GM12801 (cell line): ENCODE results near the gene NRCAM.

ENCODE experiments used
- TF ChIP-seq, protein P1 (sequence below): IDR thresholded peaks from one replicate; pipeline ENCODE4 v1.5.1; 2011; ENCODE audit warnings: control low read depth; ENCODE audit not compliant: insufficient read length; ENCODE audit errors: extremely low read depth

NRCAM gene

DNA sequence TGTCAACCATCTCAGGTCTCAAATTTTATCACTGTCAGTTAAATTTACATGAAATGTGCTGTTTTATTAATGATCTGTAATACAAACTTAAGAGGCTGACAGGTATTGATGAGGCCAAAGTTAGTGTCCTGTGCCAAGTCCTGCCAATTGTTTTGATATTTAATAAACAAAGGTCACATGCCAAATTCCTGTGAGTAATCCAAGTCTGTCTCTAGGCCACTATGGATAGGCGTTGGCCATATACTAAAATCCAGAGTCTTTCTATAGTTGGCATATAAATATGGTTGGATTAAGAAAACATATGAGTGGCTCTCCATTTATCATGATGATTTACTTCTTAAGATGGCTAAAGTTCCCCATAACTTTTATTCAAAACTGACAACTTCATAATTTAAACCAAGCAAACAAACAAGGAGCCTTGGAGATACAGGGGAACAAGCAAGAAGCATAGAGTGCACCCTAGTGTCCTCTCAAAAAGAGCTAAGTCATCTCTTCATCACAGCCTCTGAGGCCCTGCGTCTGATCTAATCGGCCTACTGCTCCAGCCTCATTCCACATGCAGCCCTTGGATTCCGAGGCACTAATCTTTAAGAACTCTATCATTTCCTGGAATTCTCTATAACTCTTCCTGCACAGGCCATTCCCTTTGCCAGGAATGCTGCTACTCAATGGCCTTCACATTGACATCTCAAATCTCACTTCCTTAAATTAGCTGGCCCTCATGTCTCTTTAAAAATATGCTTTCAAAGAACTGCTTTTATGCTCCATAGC lies 32.7 kb upstream of the NRCAM start:
- TF ChIP-seq, protein P1, sequence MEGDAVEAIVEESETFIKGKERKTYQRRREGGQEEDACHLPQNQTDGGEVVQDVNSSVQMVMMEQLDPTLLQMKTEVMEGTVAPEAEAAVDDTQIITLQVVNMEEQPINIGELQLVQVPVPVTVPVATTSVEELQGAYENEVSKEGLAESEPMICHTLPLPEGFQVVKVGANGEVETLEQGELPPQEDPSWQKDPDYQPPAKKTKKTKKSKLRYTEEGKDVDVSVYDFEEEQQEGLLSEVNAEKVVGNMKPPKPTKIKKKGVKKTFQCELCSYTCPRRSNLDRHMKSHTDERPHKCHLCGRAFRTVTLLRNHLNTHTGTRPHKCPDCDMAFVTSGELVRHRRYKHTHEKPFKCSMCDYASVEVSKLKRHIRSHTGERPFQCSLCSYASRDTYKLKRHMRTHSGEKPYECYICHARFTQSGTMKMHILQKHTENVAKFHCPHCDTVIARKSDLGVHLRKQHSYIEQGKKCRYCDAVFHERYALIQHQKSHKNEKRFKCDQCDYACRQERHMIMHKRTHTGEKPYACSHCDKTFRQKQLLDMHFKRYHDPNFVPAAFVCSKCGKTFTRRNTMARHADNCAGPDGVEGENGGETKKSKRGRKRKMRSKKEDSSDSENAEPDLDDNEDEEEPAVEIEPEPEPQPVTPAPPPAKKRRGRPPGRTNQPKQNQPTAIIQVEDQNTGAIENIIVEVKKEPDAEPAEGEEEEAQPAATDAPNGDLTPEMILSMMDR = no peak

DNA sequence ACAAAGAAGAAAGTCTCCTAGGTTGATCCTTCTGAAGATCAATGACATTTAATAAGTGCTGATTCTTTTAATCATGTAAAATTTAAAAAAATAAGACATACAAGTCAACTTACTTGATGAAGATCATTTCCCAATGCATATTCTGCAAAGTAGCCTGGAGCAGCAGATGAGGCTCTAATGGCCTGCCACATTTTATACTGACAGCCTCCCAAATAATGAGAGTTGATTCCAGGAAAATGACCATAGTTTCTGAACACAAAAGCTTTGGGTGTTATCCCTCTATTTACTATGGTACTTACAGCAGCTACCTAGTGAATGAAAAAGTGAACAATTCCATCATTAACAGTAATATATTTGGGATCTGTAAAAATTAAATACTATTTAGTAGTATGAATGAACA lies 31.4 kb upstream of the NRCAM start:
- TF ChIP-seq, protein P1 = no peak

DNA sequence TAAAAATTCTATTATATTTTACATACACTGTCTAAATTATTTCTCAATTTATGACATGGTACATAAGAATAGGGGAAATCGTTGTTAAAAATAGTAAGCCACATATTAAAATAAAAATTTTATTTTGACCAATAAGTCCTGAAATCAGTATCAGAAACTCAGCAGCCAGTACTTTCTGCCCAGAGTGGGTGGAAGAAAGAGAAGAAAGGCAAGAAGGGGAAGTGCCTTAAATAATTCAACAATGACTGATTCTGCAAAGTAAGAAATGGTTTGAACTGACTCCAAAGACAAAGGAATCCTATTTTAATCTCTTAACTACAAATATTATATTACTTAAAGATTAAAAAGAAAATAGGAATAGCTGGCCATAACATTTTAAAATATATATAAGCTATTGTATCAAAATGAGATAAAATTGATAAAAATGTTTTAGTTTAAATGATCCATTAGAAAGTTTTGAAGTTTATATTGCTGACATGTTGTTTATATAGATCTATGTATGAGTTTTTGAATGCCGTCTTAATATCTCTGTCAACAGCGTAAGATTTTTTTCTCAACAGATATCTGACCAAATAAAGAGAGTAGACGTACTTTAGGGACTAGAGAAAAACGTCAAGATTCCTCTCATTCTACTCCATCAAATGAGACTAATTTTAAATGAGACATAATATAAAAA lies 30.2 kb upstream of the NRCAM start:
- TF ChIP-seq, protein P1 = no peak

DNA sequence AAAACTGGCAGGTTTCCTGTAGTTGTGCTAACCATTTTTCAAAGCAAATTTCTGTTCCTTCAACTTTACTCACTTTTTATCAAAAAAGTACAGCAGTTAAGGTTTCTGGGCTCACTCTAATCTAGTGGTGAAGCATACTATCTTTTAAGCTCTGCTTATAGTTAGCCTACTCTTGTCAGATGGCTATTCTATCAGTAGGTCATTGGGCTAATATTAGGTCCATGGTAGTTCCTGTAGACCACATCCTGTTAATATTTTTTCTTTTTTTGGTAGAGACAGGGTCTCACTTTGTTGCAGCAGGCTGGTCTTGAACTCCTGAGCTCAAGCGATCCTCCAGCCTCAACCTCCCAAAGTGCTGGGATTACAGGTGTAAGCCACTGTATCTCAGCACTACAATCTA lies 27.9 kb upstream of the NRCAM start:
- TF ChIP-seq, protein P1 = no peak

DNA sequence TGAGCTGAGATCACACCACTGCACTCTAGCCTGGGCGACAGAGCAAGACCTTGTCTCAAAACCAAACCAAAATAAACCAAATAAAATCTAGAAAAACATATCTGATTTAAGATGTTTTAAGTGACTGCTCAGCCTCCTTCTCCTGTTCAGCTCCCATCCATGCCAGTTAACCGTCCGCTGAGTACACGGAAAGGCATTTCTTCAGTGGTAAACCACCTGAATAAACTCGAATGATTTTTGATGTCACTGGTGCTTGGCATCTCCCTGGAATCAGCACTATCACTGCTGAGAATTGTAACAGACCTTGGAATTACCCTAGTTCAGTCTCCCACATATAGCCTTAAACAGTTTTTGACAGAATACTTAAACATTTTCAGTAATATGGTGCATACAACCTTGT lies 24.1 kb upstream of the NRCAM start:
- TF ChIP-seq, protein P1 = no peak

DNA sequence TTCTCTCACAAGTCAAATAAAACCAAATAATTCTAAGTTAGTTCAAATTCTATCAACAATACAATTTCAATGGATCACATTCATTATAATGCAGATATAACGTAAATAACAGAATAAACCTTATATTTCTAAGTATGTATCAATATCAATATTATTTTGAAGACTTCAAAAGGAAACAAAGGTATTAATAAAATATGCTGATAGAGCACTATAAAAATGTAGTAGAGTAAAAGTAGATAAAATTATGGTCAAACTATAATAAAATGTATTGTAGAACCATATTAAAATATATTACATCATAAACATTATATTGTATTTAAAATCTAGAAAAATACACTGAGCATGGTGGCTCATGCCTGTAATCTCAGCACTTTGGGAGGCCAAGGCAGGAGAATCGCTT lies 23.5 kb upstream of the NRCAM start:
- TF ChIP-seq, protein P1 = no peak

DNA sequence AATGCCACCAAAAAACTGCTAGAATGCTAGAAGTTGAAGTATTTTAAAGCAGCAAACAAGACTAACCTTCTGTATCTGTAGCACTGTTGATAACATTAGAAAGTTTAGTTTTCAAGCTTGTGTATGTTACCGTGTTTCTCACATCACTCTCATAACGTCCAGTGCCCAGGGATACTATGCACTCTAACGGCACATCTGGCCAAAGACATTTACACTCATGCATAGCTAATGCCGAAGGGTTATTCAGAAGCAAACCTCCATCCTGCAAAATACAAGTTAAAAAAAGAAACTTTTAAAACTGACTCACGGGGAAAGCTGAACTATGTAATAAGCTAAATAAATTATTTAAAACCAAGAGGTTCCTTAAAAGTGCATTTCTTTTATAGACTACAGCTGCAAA lies 22.9 kb upstream of the NRCAM start:
- TF ChIP-seq, protein P1 = no peak
